H7 (cell line): ENCODE measurements around the gene RNF145. TPM values are rescaled to one million over a fixed set of nuclear protein-coding genes. Genes with fewer than 3 reads are reported as not detected.

Experiments used
- DNase-seq: peaks from one replicate; pipeline ENCODE4 v3.0.0; 2012
- H3K27me3 ChIP-seq: 2 replicates; pipeline ENCODE4 v1.6.0; 2011; ENCODE audit warnings: mild to moderate bottlenecking, low read length; ENCODE audit not compliant: control insufficient read depth, insufficient read depth
- H3K36me3 ChIP-seq: replicated peaks from 2 replicates; pipeline ENCODE4 v1.5.1; 2011; ENCODE audit warnings: low read length; ENCODE audit not compliant: control insufficient read depth, insufficient read depth
- H3K4me3 ChIP-seq: 2 replicates; pipeline ENCODE4 v1.5.1; 2011; ENCODE audit warnings: low read depth, mild to moderate bottlenecking, control low read depth, low read length, moderate library complexity; ENCODE audit not compliant: insufficient read depth
- total RNA-seq: library from RNA; depleted of rRNA; stranded (reverse); fragments of >200 nt; shearing (Covaris generic); gene quantifications from 2 replicates; pipeline ENCODE4 v1.2.3, GENCODE V29; 2014

Gene RNF145
- total RNA-seq, 1 experiment from 2014 or later = 22.4 TPM

DNA sequence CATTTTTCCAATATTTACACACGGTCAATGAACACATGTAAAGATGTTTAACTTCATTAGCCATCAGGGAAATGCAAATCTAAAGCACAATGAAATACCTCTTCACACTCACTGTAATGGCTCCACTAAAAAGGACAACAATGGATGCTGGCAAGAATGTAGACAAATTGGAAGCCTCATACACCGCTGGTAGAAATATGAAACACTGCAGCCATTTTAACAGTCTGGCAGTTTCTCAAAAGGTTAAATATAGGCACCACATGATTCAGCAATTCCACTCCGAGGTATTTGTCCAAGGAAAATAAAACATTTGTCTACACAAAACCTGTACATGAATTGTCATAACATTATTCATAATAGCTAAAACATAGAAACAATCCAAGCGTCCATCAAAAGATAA is 20.0 kb downstream of the RNF145 start:
- Histone ChIP-seq H3K4me3 (no peak overlapping the region), H3K36me3 (no peaks in the 10 kb centered on the region), H3K27me3 (no peaks in the 10 kb centered on the region)
- DNase-seq = no peak

DNA sequence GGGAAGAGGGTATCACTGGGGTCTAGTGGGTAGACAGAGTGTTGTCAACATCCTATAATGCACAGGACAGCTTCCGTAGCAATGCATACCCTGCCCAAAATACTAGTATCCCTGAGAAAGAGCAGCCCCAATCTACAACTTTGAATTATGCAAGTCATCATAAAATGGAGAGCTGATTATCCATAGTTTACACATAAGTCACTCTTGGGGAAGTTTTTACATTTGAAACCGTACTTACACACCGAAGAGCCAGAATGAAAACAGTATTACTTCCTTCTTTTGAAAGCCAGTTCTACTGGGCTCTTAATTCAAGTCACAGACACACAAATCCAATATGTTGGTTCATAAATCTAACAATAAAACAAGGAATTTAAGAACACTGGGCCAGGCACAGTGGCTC is 21.6 kb downstream of the RNF145 start:
- no peaks in the 10 kb centered on the region for H3K27me3 ChIP-seq
- no peaks in the 10 kb centered on the region for H3K36me3 ChIP-seq
- DNase-seq = no peak
- no peak overlapping the region for H3K4me3 ChIP-seq

DNA sequence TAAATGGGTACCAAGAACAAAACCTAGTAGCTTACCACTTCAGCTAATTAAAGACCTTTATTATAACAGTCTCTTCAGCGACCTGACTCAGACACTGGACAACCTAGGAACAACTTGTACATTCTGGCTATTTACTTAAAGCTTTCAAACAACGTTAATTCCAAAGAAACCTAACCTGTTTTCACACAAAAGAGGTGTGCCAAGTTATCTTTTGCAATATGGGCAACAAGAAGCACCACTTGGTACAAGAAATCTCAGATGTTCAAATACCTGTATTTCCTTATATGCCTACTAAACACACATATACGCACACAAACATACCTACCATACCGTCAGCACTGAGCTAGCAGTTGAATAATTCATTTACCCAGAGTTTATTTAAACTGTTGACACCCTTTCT is 23.0 kb downstream of the RNF145 start:
- DNase-seq = no peak
- no peak overlapping the region for H3K4me3 ChIP-seq
- H3K27me3 ChIP-seq = no peaks in the 10 kb centered on the region
- H3K36me3 ChIP-seq = no peaks in the 10 kb centered on the region

DNA sequence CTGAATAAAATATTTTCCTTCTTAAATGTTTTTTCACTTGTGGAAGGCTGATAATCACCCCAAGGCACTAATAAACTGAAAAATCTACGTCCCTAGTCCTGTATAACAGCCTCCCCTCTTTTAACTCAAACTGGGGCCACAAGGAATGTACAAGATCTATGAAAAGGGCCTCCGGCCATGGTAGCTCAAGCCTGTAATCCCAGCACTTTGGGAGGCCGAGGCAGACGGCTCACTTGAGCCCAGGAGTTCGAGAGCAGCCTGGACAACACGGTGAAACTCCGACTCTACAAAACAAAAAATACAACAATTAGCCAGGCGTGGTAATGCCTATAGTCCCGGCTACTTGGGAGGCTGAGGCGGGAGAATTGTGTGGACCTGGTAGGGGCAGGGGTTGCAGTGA is 23.6 kb downstream of the RNF145 start:
- no peaks in the 10 kb centered on the region for H3K27me3 ChIP-seq
- DNase-seq = no peak
- H3K4me3 ChIP-seq = no peak overlapping the region
- no peaks in the 10 kb centered on the region for H3K36me3 ChIP-seq

DNA sequence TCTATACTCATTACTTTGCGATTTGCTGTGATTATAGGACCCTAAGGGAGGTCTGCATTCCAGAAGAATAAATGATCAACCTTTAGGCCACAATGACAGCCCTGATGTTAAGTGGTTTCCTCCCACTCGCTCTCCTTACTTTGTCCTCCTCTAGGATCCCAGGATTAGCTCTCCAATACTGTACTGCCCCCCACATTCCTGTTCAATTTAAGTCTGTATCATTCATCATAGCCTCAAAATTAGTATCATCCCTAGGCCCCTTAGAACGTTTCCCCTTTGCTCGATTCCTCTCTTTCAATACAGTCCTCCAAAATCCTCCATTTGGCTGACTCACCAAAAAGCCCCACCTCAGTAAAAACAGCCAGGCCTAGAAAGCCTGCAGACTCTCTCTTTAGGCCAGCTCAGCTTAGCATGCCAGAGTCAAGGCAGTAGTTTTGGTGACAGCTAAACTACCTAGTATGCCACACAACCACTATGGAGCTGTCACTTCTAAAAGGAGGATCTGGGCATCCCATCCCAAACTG is 24.4 kb downstream of the RNF145 start:
- Histone ChIP-seq H3K36me3 (no peaks in the 10 kb centered on the region), H3K4me3 (no peak overlapping the region), H3K27me3 (no peaks in the 10 kb centered on the region)
- no peak for DNase-seq

DNA sequence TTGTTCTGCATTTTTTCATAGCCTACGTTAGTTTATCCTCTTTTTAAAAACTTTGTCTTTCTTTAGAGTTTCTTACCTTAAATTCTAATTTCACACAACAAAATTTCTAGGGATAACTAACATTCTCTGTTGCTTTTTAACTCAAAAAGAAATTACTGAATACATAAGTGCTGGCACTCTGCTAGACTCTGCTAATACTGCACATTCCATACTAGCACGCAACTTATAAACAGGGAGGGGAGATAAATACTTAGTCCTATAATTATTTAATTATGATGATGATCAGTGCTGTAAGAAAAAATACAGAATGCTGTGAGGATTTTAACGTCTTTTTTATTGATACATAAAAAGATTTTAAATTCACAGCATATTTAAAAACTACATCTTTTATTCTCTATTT is 25.1 kb downstream of the RNF145 start:
- no peak for DNase-seq

DNA sequence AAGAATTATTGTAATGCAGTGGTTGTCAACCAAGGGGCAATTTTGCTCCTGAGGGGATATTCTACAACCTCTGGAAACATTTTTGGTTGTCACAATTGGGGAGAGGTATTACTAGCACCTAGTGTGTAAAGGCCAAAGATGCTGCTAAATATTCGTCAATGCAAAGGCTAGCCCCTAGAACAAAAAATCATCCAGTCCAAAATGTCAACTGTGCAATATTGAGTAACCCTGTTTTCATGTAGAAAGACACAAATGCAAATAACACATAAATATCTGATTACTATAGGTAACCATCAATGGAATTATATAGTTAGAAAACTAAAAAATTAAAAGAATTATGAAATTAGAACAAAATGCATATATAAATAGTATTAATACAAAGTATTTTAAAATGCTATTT is 26.1 kb downstream of the RNF145 start:
- no peak for DNase-seq

More for the DNA sequence above, 25.1 kb downstream of the RNF145 start:
- Histone ChIP-seq H3K36me3 (no peaks in the 10 kb centered on the region), H3K27me3 (no peaks in the 10 kb centered on the region), H3K4me3 (no peak overlapping the region)

DNA sequence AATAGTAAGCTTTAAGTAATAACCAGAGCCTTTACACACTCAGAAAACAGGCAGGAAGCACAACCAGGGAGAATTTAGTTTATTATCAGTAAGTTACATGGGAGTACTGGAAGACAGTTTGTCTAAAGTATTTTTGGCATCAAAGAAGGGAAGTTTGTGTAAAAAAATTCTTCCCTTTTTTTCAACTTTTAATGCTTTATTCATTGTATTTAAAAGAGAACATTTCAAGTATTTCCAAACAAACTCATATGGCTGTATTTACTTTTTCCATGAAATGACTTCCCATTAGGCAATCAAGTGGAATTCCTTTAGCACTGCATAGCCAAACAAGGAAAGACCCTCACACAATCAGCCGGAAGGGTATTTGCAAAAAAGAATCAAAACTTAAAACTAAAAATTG is 26.7 kb downstream of the RNF145 start:
- Histone ChIP-seq H3K36me3 (no peaks in the 10 kb centered on the region), H3K4me3 (no peak overlapping the region), H3K27me3 (no peaks in the 10 kb centered on the region)
- DNase-seq = no peak

More for the DNA sequence above, 26.1 kb downstream of the RNF145 start:
- no peaks in the 10 kb centered on the region for H3K27me3 ChIP-seq
- no peak overlapping the region for H3K4me3 ChIP-seq
- H3K36me3 ChIP-seq = no peaks in the 10 kb centered on the region

DNA sequence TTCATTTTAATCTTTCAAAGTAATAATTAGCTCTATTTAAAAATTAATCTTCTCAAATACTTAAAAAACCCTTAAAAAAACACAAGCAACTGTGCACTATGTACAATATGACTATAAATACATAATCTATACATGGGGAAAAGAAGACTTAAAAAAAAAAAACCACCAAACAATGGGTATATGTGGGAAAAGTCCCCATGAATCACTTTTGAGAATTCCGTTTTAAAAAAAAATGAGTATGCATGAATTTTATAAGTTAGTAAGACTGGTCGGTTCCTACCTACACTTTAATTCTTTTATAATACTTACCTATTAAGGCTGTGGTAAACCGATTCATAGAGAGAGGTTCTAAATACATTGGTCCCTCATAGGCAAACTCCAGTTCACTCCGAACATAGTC is 27.7 kb downstream of the RNF145 start:
- no peak overlapping the region for H3K4me3 ChIP-seq
- no peaks in the 10 kb centered on the region for H3K27me3 ChIP-seq
- H3K36me3 ChIP-seq = no peaks in the 10 kb centered on the region
- DNase-seq = no peak

DNA sequence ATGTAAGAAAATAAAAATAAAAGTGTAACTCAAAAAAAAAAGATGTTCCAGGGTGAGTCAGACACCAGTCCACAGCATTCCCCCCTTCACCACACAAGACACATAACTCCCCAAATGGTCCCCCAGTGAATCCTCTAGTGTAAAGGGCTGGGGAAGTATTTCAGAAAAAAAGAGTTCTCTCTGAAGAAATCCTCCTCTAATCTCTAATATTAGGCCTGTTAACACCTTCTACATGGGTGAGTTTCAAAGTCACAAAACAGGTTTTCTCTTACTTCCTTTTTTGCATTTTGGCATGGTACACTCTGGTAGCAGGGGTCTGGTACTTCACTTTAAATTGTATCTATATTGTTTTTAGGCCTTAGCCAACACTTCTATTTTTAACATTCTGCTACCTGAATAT is 28.2 kb downstream of the RNF145 start:
- Histone ChIP-seq H3K36me3 (no peaks in the 10 kb centered on the region), H3K27me3 (no peaks in the 10 kb centered on the region), H3K4me3 (no peak overlapping the region)
- DNase-seq = no peak

DNA sequence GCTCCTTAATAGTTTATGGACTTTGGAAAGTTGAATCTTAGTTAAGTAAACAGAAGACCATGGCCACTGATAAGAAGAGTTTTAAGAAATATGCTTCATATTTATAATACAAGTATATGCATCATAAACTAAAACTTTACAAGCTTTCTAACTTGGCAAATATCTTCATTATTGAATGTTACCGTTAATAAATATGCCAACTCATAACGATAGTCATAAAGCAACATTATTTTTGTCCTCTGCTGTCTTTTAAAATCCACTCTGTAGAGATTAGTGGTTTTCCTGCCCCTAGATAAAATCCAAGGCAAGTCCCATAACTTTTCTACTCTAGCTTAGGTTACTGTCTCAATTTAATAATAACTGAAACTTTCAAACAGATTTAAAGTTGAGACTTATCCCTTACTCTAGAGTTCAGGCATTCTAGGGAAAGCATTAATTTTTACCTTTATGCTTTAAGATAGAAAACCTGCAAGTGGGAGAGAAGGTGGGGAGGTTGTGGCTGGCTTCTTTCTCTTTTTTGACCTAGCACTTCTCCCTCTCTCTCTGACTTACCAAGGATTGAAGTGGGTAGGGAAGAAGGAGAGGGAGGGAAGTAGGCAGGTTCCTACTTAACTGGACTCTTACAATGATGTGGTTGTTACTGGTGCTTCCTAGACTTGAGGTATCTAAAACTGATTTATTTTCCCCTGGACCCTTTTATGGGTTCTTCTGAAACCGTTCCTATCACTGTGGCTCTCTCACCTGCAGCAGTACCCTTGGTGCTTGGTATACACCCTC is 29.6 kb downstream of the RNF145 start:
- DNase-seq = no peak
- Histone ChIP-seq H3K36me3 (no peaks in the 10 kb centered on the region), H3K27me3 (no peaks in the 10 kb centered on the region), H3K4me3 (no peak overlapping the region)

DNA sequence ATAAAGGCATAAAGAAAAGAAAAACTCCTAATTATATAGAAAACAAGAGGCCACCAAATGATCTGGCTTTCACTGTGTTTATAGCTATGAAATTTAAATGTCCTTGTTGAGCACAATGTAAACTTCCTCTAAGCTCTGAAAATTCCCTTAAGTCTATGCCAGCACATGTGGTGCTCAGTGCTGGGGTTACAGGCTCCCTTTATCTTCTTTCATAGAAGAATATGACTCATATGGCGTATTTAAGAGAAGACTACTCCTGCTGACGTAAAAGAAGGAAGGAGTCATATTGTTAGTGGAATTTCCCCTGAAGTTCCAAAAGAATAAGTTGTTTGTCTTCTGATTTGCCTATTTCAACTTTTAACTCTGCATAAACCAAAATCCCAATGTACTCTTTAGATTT is 30.4 kb downstream of the RNF145 start:
- no peak for DNase-seq
- Histone ChIP-seq H3K27me3 (no peaks in the 10 kb centered on the region), H3K36me3 (no peaks in the 10 kb centered on the region), H3K4me3 (no peak overlapping the region)

DNA sequence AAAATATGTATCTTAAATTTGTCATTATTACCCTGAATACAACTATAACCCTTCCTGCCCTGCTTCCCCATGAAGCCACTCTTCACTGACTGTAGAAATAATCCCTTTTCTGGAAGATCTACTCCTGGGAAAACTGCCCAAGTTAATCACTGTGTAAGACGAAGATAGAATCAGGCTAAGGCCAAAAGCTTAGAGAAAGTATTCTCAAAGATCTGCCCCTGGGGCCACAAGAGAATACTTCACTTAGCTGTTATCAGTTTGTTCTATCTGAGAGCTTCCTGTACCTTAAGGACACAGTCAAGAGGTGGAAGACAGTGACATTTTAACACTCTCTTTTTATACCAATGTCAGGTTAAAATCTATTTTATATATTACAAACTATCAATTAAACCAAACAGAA is 33.8 kb downstream of the RNF145 start:
- Histone ChIP-seq H3K36me3 (no peaks in the 10 kb centered on the region), H3K27me3 (no peaks in the 10 kb centered on the region), H3K4me3 (no peak overlapping the region)
- no peak for DNase-seq

DNA sequence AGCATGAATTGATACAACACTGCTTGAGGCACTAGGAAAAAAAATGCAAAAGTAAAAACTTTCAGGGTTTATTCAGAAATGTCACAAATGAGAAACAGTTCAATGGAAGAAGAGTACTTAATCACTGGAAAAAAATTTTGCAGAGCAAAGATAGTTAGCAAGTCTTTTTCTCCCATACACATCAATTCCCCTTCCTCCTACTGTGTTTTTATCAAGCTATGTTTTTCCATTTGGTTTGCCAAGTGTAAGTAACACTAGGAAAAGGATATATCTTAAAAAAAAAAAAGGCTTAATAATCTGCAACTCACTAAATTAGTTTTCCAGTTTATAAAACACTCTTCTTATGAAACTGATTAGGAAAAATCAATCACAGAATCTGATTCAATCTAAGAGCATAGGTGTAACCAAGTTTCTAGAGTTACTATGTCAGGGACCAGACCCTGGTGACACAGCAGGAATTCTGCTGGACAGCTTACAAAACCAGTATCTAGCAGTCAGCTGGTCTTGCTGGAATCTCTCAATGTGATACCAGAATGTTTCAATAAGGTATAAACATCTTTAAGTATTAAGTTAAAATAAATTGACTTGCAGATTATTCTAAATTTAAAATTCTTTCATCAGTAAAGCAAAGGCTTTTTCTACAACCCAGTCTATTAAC is 34.7 kb downstream of the RNF145 start:
- H3K36me3 ChIP-seq = no peaks in the 10 kb centered on the region
- no peak for DNase-seq

DNA sequence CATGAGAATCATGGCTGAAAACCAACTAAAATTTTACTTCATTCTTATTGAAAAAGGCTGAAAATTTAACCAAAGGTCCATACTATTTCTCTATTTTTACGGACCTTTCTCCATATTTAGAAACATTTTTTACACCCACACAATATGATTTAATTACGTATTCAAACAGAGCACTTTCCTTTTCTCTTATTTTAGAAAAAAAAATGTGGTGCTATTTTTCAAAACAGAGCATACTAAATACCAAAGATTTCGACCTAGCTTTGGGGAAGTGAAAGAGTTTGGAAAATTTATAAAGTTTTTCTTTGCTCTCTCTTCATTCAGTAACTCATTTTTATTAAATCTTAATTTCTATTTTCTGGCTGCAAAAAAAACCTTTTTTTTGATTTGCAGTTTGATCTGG is 38.1 kb downstream of the RNF145 start:
- Histone ChIP-seq H3K36me3 (no peaks in the 10 kb centered on the region), H3K4me3 (no peak overlapping the region), H3K27me3 (no peaks in the 10 kb centered on the region)
- no peak for DNase-seq

More for the DNA sequence above, 34.7 kb downstream of the RNF145 start:
- Histone ChIP-seq H3K27me3 (no peaks in the 10 kb centered on the region), H3K4me3 (no peak overlapping the region)
